LNCaP clone FGC (cell line): ENCODE data around the gene AHI1.

ENCODE experiments used
- DNase-seq: peaks from one replicate; pipeline ENCODE4 v3.0.0-alpha.2; 2011; ENCODE audit warnings: low read depth
- H3K4me3 ChIP-seq: 2 replicates; pipeline ENCODE4 v1.5.1; 2011; ENCODE audit warnings: mild to moderate bottlenecking, low read depth, low read length, control low read depth
- CTCF ChIP-seq: IDR thresholded peaks from 2 replicates; pipeline ENCODE4 v1.5.1; 2012; ENCODE audit warnings: mild to moderate bottlenecking; ENCODE audit not compliant: control insufficient read depth, insufficient read depth; ENCODE audit errors: extremely low read depth

Gene AHI1

GRCh38 chr6:135320721-135321621, 176.6 kb downstream of the AHI1 start:
- TF ChIP-seq CTCF: no peak
- H3K4me3 ChIP-seq: no peak overlapping the region
- no peak for DNase-seq

- no peak for TF ChIP-seq CTCF
- no peak for DNase-seq
- no peak overlapping the region for H3K4me3 ChIP-seq
These were observed 177.7 kb downstream of the AHI1 start for GRCh38 chr6:135319819-135320218.

GRCh38 chr6:135318738-135319469, 178.6 kb downstream of the AHI1 start:
- no peak overlapping the region for H3K4me3 ChIP-seq
- TF ChIP-seq CTCF: no peak
- no peak for DNase-seq

GRCh38 chr6:135314543-135314942, 183.0 kb downstream of the AHI1 start:
- no peak overlapping the region for H3K4me3 ChIP-seq
- no peak for TF ChIP-seq CTCF
- no peak for DNase-seq

GRCh38 chr6:135311446-135312200, 185.9 kb downstream of the AHI1 start:
- H3K4me3 ChIP-seq: no peak overlapping the region
- TF ChIP-seq CTCF: no peak
- no peak for DNase-seq

- DNase-seq: peak; percentile 59
- no peak for TF ChIP-seq CTCF
- no peak overlapping the region for H3K4me3 ChIP-seq
These were observed 187.2 kb downstream of the AHI1 start for GRCh38 chr6:135310291-135310690.
